ENCODE results near the gene DNAAF5.

The DNAAF5 gene

DNA sequence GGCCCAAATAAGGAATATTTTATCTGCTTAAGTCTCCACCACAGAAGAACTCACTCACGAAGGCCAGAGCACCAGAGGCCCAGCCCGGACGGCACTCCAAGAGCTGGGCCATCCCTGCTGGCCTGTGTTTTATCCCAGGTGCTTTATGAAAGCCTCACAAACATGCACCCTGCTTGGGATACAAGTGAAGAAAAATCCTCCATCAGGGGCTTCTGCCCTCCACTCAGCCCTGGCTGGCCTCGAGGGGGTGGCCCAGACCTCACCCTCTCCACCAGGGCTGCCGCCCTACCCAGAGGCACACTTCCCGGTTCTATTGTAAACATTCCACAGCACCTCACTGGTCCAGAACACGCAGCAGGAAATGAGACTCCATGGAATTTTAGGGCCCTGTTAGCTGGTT is 19.8 kb upstream of the DNAAF5 start:
- DNase-seq (ENCODE audit: low read depth in 1 of 2, low spot score in 1 of 2) = no peak

DNA sequence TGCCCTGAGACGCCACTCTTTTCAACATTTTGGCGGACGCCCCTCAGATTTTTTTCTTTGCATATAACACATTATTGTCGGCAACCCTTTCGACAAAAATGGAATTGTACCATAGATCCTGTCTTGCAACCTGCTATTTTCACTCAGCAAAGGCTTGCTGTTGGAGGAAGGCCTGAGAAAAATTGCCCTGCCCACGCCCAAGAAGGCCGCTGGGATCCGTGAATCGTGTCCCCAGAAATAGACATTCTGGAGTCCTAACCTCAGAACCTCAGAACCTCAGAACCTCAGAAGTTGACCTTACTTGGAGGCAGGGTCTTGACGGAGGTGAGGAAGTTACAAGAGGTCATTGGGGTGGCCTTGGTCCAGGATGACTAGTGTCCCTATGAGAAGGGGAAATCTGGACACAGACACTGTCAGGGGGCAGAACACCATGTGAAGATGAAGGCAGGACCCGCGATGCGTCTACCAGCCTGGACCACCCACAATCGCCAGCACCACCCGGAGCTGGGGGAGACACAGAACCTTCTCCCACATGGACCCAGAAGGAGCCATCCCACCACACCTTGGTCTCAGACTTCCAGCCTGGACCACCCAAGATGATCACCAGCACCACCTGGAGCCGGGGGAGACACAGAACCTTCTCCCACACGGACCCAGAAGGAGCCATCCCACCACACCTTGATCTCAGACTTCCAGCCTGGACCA is 19.1 kb upstream of the DNAAF5 start:
- no peak for DNase-seq (ENCODE audit: low read depth in 1 of 2, low spot score in 1 of 2)

DNA sequence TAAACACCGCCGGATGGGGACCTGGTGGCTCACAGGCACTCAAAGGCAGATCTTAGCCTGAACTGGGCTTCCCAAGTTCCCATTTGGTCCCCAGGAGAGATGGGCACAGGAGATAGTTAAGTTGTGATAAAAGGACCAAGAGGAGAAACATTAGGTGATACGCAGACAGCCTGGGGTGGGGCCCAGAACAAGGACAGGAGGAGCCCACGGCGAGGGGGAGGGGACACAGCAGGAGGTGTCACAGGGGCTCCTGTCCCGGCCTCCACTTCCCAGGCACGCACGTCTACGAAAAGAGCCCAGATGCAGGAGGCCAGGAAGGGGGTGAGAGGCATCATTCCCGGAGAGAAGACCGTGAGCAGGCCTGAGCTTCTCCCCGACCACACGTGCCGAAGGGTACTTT is 16.3 kb upstream of the DNAAF5 start:
- DNase-seq (ENCODE audit: low read depth in 1 of 2, low spot score in 1 of 2) = no peak

DNA sequence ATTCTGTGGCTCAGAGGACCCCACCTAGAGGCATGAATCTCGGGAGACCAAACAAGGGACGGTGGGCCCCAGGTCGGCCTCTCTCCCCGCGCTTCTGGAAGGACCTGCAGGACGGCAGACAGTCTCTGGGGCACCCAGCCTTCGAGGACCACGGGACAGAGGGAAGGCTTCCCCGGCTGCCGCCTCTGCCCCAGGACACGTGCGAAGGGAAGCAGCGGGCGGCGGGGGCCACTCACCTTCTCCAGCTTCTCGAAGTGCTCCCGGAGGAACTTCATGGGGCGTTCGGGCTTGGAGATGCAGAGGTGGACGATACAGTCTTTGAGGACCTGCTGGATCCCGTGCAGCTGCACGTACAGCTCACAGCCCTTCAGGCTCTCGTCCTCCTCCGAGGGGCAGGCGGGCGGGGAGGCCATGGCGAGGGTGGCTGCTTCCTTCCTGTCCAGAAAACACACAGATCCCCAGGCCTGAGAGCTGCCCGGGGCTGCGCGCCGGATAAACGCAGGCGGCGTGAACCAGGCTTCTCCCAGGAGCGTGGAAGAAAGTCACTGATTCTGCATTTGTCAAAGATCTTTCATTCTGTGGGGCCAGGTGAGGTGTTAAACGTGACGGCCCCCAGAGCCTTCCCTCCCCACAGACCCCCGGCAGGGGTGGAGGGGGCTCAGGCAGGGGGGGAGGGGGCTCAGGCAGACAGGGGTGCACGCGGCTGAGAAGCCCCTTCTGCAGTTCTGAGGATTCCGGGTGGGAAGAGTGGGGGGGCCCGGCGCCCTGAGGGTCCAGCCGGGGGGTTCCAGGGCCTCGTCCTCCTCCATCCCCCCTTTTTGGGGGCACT is 15.2 kb upstream of the DNAAF5 start:
- DNase-seq (ENCODE audit: low read depth in 1 of 2, low spot score in 1 of 2) = no peak

DNA sequence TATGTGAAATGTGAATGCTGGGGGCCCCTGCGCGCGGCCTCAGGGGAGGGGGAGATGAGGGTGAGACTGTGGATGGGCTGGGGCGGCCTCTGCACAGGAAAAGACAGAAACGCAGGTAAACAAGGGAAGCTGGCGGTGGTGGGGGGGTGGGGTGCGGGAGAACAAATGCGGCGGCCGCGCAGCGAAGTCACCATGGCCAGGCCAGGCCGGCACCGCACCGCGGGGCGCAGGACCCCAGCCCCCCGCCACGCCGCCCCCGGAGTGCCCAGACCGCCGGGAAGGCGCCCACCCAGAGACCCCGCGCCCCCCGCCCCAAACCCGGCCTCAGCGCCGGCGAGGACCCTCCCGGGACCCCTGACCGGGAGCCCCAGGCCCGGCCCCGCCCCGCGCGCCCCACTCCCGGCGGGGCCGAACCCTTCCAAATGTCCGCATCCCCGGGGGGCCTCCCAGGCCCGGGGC is 14.5 kb upstream of the DNAAF5 start:
- DNase-seq (ENCODE audit: low read depth in 1 of 2, low spot score in 1 of 2) = no peak

DNA sequence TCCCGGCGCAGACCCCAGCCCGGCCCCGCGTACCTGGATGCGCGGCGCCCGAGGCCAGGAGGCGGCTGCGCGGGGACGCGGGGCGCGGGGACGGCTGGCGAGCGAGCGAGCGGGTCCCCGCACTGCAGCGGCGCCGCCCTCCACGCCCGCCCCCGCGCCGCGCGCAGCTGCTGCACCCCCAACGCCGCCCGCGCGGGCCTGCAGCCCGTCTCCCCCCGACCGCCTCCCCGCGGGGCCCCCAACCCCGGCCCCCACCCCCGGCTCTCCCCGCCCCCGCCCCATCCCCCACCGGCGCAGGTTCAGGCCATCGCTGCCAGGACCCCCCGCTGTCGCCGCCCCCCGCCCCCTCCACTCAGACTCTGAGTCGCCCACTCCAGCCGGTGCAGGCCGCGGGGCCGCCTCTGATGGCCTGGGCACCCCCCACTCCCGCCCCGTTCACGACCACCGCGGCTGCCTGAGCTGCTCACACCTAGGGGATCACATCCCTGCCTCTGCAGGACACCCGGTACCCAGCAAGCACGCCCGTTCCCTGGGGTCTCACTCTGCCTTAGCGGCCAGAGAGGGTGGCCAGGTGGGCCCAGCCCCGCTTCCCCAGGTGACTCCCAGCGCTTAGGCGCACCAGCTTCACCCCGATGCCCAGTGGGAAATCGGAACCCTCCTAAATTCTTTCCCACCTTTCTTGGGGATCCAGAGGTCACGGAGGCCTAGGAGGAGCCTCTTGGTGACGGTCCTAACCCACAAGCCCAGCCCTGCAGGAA is 13.9 kb upstream of the DNAAF5 start:
- no peak for DNase-seq (ENCODE audit: low read depth in 1 of 2, low spot score in 1 of 2)

DNA sequence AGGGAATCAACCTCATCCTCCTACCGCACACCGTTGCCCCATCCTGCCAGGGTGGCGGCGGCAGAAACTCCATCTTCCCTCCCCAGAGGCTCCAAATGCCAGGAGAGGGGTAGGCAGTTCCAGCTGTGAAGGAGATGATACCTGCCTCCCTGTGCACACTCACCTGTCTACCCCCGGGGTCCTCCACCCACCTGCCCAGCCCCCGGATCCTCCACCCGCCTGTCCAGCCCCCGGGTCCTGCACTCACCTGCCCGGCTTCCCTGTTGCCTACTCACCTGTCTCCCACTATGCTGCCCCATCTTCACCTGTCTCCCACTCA is 13.4 kb upstream of the DNAAF5 start:
- DNase-seq (ENCODE audit: low read depth in 1 of 2, low spot score in 1 of 2) = no peak

DNA sequence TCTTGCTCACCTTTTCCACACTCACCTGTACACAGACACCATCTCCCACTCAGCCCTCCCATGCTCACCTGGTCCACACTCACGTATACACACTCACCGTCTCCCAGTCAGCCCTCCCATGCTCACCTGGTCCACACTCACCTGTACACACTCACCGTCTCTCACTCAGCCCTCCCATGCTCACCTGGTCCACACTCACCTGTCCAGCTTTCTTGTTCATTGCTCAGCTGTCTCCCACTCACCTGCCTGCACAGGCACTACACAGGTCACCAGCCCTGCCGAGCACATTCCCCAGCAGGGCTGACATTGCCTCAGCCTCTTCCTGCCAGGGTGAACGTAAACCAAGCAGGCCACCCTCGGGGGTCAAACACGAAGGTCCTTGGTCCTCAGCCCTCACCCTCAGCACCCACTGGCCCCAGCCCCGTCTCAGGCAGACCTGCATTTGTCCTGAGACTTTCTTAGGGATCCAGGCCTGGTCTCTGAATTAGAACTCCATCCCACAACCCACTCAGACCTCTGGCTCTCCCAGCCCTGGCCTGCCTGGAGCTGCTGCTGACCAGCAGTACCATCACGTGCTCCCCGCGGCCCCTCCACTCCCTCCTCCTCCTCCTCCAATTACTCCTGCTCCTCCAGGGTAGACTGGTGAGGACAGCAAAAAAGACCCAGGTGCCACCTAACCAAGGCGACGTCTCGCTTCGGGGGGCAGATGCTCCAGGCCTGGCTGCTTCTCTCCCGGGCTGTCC is 12.8 kb upstream of the DNAAF5 start:
- no peak for DNase-seq (ENCODE audit: low read depth in 1 of 2, low spot score in 1 of 2)

DNA sequence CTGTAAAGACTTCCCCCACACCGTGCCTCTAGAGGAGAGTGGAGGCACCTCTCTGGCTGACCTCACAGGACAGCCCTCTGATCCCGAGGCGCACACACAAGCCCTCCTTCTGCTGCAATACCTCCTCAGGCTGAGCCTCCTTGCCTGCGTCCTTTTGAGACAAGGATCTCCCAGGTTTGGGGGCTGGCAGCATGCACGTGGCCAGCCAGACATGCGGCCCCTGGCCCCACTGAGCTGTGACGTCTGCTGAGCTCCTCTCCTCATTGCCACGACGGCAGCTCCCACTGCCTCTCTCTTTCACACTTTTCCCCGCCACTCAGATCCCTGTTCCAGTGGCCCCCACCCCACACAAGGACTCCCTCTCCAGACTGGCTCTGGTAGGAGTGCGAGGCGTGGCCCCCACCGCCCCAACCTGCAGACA is 12.2 kb upstream of the DNAAF5 start:
- no peak for DNase-seq (ENCODE audit: low read depth in 1 of 2, low spot score in 1 of 2)

DNA sequence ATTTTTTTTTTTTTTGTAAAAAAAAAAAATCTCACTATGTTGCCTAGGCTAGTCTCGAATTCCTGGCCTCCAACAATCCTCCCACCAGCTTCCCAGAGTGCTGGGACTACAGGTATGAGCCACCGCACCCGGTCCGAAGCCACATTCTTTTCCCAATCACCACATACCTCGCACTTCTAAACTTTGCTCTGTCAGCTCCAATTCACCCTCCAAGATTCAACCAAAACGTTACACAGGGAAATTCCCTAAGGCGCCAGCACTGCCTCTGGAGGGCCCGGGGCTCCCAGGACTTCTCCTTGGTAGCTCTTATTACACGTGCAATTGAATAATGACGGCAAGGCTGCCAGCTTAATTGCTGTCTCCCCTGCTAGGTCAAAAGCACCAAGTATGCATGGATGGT is 10.3 kb upstream of the DNAAF5 start:
- DNase-seq (ENCODE audit: low read depth in 1 of 2, low spot score in 1 of 2) = no peak

DNA sequence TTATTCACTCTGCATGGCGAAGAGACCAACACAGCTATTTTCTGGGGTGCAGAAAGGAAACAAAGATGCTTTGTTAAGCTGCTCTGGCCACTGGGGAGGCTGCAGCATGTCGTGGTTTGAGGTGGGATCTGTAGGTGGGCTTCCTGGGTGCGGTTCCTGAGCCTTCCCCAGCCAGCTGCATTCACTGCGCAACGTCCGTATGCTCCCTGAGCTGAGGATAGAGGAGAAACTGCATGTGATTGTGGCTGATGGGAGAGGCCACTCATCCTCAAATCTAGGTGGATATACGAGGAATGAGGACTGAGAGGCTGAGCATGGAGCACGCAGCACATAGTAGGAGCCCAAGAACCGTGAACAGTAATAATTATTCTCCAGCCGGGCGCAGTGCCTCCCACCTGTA is 9.9 kb upstream of the DNAAF5 start:
- DNase-seq (ENCODE audit: low read depth in 1 of 2, low spot score in 1 of 2) = no peak

DNA sequence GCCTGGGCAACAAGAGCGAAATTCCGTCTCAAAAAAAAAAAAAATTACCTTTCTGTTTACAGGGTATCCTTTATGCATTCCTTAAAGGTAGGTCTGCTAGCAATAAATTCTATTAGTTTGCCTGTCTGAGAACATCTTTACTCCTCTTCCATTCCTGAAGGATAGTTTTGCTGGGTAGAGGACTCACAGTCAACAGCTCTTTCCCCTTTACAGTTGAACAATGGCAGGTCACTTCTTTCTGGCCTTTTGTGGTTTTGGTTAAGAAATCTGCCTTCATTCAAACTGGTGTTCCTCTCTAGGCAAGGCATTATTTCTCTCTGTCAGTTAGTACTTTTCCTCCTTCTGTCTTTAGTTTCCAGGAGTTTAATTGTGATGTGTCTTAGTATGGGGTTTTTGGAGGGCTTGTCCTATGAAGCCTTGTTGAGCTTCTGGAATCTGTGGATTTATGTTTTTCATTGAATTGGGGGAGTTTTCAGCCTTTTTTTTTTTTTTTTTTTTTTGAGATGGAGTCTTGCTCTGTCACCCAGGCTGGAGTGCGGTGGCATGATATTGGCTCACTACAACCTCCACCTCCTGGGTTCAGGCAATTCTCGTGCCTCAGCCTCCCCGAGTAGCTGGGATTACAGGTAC is 4.8 kb upstream of the DNAAF5 start:
- no peak for DNase-seq (ENCODE audit: low read depth in 1 of 2, low spot score in 1 of 2)

DNA sequence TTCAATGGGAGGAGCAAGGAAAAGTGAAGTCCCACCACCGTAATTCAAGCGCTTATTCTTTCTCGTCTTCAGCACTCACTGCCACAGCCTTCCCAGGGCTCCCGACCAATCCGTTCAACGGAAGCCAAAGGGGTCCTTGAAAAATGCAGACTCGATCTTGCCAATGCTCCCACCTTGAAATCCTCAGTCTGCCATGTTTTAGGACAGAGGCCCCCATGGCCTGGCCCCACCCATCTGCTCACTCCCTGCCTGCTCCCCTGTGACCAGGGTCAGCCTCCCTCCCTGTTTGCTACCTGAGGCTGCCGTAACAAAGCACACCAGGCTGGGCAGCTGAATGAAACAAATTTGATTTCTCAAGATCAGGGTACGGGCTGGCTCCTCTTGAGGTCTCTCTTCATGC is 3.0 kb upstream of the DNAAF5 start:
- no peak for DNase-seq (ENCODE audit: low read depth in 1 of 2, low spot score in 1 of 2)

DNA sequence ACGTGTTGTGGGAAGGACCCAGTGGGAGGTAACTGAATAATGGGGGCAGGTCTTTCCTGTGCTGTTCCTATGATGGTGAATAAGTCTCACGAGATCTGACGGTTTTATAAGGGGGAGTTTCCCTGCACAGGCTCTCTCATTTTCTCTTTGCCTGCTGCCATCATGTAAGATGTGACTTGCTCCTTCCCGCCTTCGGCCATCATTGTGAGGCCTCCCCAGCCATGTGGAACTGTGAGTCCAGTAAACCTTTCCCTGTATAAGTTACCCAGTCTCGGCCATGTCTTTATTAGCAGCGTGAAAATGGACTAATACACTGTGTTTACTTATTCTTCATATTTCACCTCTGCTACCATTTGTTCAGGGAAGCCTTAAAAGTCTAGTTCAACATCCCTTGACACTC is 2.2 kb upstream of the DNAAF5 start:
- DNase-seq (ENCODE audit: low read depth in 1 of 2, low spot score in 1 of 2) = no peak

DNA sequence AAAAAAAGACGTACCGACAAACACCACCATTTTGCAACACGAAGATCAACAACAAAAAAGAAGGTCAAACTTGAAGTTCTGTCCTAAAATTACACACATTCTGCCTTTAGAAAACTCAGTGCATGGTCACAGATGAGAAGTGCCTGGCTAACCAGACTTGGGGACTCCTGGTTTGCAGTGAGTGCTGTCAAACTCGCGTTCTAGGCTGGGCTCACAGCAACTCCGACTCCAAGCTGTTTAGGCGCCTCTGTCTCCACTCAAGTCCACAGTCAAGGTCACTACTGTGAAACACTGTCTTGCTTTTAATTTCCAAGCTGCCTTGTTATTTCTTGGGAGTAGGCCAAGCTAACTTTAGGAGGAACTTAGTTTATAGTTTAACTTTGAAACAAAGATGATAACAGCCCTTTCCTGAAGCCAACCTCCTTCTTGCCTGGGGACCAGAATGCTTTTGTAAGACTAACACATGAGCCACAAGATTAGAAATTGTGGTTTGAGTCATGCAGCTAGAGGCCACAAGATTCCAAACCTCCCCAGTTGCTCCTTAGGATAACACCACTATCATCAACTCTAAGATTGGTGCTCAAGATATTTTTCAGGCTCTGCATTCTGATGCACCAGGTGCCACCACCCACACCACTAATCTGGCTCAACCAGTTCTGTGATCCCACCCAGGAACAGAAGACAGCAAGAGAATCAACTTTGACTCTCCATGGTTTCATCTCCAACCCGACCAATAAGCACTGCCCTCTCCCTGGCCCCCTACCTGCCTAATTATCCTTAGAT is 1.1 kb upstream of the DNAAF5 start:
- no peak for DNase-seq (ENCODE audit: low read depth in 1 of 2, low spot score in 1 of 2)

DNA sequence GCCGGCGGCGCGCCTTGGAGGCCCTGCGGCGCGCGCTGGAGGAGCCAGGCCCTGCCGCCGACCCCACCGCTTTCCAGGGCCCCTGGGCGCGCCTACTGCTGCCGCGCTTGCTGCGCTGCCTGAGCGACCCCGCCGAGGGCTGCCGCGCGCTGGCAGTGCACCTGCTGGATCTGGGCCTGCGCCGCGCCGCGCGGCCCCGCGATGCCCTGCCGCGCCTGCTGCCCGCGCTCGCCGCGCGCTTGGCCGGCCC is 280 bp downstream of the DNAAF5 start:
- DNase-seq (ENCODE audit: low read depth in 1 of 2, low spot score in 1 of 2) = no peak

DNA sequence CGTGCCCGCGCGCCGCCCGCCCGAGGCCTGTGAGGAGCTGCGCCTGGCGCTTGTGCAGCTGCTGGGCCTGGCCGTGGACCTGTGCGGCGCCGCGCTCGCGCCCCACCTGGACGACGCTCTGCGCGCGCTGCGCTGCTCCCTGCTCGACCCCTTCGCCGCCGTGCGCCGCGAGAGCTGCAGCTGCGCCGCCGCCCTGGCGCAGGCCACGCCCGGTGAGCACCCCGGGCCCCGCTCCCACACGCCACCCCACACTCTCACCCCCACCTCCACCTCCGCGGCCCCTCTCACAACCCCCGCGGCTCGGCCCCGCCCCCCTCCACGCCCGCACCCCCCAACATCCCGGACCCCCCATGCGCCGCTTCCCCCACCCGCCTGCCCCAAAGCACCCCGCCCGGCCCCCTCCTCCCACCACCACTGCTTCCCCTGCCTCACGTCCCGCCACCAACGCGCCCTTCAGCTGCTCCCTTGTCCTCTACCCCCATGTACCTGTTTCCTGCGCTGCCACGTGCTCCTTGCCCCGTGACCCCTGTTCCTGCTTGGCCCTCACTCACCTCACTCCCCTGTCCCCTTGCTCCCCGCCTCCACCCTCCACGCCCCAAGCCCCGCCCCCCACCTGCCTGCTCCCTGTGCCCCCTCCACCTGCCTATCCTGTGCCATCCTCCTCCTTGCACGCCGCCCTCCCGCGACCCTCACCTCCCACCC is 756 bp downstream of the DNAAF5 start, which contains the start of gene PRKAR1B:
TSS of gene PRKAR1B (minus strand) at position 178 of the 702 bp plus-strand sequence. CDS start 15,776 bp downstream, outside the sequence.
- DNase-seq (ENCODE audit: low read depth in 1 of 2, low spot score in 1 of 2) = peak in 1 of 2 donors; percentile 18

DNA sequence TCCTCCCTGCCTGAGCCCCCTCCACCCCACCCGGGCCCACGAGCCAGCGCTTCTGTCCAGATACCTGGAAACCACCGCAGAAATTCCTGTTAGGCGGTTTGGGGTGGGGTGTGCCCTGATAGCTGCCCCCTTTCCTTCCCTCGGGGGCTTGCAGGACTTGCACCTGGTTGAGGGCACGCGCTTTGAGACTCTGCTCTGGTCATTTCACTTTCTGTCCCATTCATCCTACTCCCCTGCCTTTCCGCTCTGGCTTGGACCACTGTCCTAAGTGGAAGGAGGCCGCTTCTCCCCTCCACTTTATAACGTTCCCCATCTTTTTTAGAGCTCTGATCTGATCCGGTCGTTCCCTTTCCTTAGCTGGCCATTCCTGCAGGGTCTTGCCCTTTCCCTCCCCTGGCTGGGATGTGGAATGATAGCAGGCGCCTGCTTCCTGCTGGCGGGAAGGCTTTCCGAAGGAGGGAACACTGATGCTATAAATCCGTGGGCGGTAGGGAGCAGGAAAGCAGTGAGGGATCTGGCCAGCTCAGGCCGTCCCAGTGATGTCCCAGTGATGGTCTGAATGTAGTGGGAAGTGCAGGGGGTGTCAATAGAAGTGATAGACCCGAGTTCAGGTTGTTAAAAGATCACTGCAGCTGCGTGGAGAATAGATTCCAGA is 1.4 kb downstream of the DNAAF5 start:
- no peak for DNase-seq (ENCODE audit: low read depth in 1 of 2, low spot score in 1 of 2)

DNA sequence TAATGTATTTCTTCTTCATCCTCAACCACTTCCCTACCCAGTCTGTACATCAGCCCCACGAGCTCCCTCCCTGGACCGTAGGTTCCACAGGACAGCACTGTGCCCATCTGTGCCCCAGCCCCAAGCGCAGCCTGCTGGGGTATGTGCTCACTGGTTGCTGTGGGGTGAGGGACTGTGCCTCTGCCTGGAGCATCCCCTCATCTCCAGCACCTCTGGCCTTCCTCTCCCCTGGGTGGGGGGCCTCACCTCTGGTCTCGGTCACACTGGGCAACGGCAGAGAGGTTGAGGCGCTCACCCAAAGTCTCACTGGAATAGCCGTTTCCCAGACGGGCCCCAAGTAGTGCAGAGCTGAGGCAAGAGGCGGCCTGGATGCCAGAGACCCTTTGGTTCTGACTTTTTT is 2.1 kb downstream of the DNAAF5 start:
- DNase-seq (ENCODE audit: low read depth in 1 of 2, low spot score in 1 of 2) = no peak

Data from activated T-helper 1 cell treated with anti-CD3 and anti-CD28 coated beads, Interleukin-2, amount 50 U/mL, for 16 hours (primary cell).